ENCODE results near the gene BARHL2. TPM values are rescaled to one million over a fixed set of nuclear protein-coding genes. Genes with fewer than 3 reads are reported as not detected.

The BARHL2 gene
- total and polyA plus RNA-seq, 2 experiments from 2014 or later = not detected

- H2AFZ ChIP-seq = no peak overlapping the region
- 7% methylated on average over 15 of the region's 15 CpGs for WGBS (ENCODE audit: low lambda C conversion rate, missing lambda C conversion rate)
- H3K4me1 ChIP-seq (ENCODE audit: insufficient read depth) = peaks cover 31% of the 10 kb centered on the region
- H4K20me1 ChIP-seq (ENCODE audit: insufficient read depth, poor library complexity, severe bottlenecking) = no peaks in the 10 kb centered on the region
- no peaks in the 10 kb centered on the region for H3K9me2 ChIP-seq (replicated peaks; ENCODE audit: insufficient read depth)
- H3K36me3 ChIP-seq (replicated peaks; ENCODE audit: insufficient read depth, low read depth) = no peaks in the 10 kb centered on the region
- H3K4me3 ChIP-seq = no peak overlapping the region
- DNase-seq (ENCODE audit: low spot score) = peak; percentile 81
- H3K4me2 ChIP-seq = no peak overlapping the region
- TF ChIP-seq, protein P1, sequence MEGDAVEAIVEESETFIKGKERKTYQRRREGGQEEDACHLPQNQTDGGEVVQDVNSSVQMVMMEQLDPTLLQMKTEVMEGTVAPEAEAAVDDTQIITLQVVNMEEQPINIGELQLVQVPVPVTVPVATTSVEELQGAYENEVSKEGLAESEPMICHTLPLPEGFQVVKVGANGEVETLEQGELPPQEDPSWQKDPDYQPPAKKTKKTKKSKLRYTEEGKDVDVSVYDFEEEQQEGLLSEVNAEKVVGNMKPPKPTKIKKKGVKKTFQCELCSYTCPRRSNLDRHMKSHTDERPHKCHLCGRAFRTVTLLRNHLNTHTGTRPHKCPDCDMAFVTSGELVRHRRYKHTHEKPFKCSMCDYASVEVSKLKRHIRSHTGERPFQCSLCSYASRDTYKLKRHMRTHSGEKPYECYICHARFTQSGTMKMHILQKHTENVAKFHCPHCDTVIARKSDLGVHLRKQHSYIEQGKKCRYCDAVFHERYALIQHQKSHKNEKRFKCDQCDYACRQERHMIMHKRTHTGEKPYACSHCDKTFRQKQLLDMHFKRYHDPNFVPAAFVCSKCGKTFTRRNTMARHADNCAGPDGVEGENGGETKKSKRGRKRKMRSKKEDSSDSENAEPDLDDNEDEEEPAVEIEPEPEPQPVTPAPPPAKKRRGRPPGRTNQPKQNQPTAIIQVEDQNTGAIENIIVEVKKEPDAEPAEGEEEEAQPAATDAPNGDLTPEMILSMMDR (IDR thresholded peaks at IDR 0.05; ENCODE audit: poor library complexity) = peak; percentile 71
- TF ChIP-seq EZH2phosphoT487 (IDR thresholded peaks at IDR 0.05; ENCODE audit: low read depth, severe bottlenecking, unreplicated experiment) = no peak
- TF ChIP-seq EZH2 (IDR thresholded peaks at IDR 0.05; ENCODE audit: borderline replicate concordance) = no peak
- H3K9me3 ChIP-seq (ENCODE audit: low read depth) = no peaks in the 10 kb centered on the region
- H3K27me3 ChIP-seq = peaks cover 95% of the 10 kb centered on the region
- H3K27ac ChIP-seq = no peak overlapping the region
- H3K79me2 ChIP-seq = no peaks in the 10 kb centered on the region
Observed at GRCh38 chr1:90721210-90722194, 4.4 kb upstream of the BARHL2 start.

GRCh38 chr1:90720145-90720636, 3.1 kb upstream of the BARHL2 start:
- Histone ChIP-seq H3K79me2 (no peaks in the 10 kb centered on the region), H2AFZ (no peak overlapping the region), H3K36me3 (replicated peaks; ENCODE audit: insufficient read depth, low read depth) (no peaks in the 10 kb centered on the region), H3K27me3 (peaks cover 95% of the 10 kb centered on the region), H3K9me2 (replicated peaks; ENCODE audit: insufficient read depth) (no peaks in the 10 kb centered on the region), H3K4me2 (no peak overlapping the region), H4K20me1 (ENCODE audit: insufficient read depth, poor library complexity, severe bottlenecking) (no peaks in the 10 kb centered on the region), H3K27ac (no peak overlapping the region), H3K4me3 (no peak overlapping the region), H3K4me1 (ENCODE audit: insufficient read depth) (peaks cover 22% of the 10 kb centered on the region), H3K9me3 (ENCODE audit: low read depth) (no peaks in the 10 kb centered on the region)
- TF ChIP-seq EZH2 (IDR thresholded peaks at IDR 0.05; ENCODE audit: borderline replicate concordance) (peak; percentile 14), EZH2phosphoT487 (IDR thresholded peaks at IDR 0.05; ENCODE audit: low read depth, severe bottlenecking, unreplicated experiment) (peak; percentile 75)
- TF ChIP-seq, protein P1 (IDR thresholded peaks at IDR 0.05; ENCODE audit: poor library complexity) = no peak
- 7% methylated on average over 14 of the region's 14 CpGs for WGBS (ENCODE audit: low lambda C conversion rate, missing lambda C conversion rate)
- DNase-seq (ENCODE audit: low spot score) = no peak

DNA sequence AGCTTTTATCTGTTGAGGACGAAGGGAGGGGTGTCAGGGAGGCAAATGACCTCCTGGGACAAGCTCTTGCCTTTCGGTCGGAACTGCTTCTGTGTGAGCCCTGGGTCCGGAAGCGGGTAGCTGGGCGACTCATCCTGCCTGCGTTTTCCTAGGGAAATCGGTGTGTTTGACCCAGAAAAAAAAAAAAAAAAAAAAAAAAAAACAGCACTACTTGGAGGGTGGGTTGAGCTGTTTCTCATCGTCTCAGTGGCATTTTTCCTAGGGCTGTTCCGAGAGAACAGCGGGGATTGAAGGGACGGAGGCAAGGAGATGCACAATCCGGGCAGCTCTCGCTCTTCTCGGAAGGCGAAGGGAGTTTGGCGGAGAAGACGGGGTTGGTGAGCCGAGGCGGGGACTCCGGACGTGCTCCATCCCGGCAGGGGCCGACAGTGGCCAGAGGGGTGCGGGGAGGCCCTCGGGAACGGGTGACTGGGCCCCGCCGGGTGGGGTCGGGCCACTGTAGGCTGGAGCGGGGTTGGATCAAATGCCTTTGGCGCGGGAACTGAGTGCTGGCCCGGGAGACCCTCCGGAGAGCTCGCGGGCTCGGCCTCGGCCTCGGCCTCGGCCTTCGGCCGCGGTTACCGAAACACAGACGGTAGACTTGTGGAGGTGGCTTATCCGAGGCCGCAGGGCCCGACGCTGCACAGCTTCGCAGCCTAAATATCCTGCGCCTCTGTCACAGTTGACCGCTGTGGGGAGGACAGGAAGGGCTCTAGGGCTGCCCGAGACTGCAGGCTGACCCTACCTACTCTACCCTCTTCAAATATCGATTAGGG, 2.4 kb upstream of the BARHL2 start:
- Histone ChIP-seq H3K27ac (no peak overlapping the region), H3K4me2 (peak overlapping the region; percentile 94), H3K36me3 (replicated peaks; ENCODE audit: insufficient read depth, low read depth) (no peaks in the 10 kb centered on the region), H4K20me1 (ENCODE audit: insufficient read depth, poor library complexity, severe bottlenecking) (no peaks in the 10 kb centered on the region), H3K4me1 (ENCODE audit: insufficient read depth) (peaks cover 20% of the 10 kb centered on the region), H3K4me3 (no peak overlapping the region), H3K27me3 (peaks cover 95% of the 10 kb centered on the region), H2AFZ (peak overlapping the region; percentile 78), H3K9me3 (ENCODE audit: low read depth) (no peaks in the 10 kb centered on the region), H3K9me2 (replicated peaks; ENCODE audit: insufficient read depth) (no peaks in the 10 kb centered on the region), H3K79me2 (no peaks in the 10 kb centered on the region)
- DNase-seq (ENCODE audit: low spot score) = no peak
- TF ChIP-seq EZH2 (IDR thresholded peaks at IDR 0.05; ENCODE audit: borderline replicate concordance) = peak; percentile 22
- TF ChIP-seq EZH2phosphoT487 (IDR thresholded peaks at IDR 0.05; ENCODE audit: low read depth, severe bottlenecking, unreplicated experiment) = no peak
- WGBS (ENCODE audit: low lambda C conversion rate, missing lambda C conversion rate) = 2% methylated on average over 43 of the region's 55 CpGs

Data from hepatocyte (in vitro differentiated cells).